Breast epithelium (tissue), 3 donors: Measurements from ENCODE around the gene FAU.

Source experiments
- POLR2A ChIP-seq: fragments of 450-650 bp; IDR thresholded peaks from one replicate; pipeline ENCODE4 v1.6.1; 2016; ENCODE audit warnings: antibody characterized with exemption, mild to moderate bottlenecking, moderate library complexity
- POLR2AphosphoS5 ChIP-seq, 3 donors: sonication (generic); formaldehyde crosslinking; IDR thresholded peaks; one replicate each; pipeline ENCODE4 v1.6.1; 2017; ENCODE audit warnings: antibody characterized with exemption in 3 of 3
- TF ChIP-seq, protein P1 (sequence below), 3 donors: fragments of 450-650 bp; IDR thresholded peaks; one replicate each; pipeline ENCODE4 v1.5.1; 2016 to 2017; ENCODE audit warnings: antibody characterized with exemption in 3 of 3, mild to moderate bottlenecking in 3 of 3, moderate library complexity in 3 of 3

GRCh38 chr11:65095427-65095826, 26.5 kb downstream of the FAU start:
- TF ChIP-seq, protein P1, sequence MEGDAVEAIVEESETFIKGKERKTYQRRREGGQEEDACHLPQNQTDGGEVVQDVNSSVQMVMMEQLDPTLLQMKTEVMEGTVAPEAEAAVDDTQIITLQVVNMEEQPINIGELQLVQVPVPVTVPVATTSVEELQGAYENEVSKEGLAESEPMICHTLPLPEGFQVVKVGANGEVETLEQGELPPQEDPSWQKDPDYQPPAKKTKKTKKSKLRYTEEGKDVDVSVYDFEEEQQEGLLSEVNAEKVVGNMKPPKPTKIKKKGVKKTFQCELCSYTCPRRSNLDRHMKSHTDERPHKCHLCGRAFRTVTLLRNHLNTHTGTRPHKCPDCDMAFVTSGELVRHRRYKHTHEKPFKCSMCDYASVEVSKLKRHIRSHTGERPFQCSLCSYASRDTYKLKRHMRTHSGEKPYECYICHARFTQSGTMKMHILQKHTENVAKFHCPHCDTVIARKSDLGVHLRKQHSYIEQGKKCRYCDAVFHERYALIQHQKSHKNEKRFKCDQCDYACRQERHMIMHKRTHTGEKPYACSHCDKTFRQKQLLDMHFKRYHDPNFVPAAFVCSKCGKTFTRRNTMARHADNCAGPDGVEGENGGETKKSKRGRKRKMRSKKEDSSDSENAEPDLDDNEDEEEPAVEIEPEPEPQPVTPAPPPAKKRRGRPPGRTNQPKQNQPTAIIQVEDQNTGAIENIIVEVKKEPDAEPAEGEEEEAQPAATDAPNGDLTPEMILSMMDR (IDR thresholded peaks at IDR 0.05), result no peak
- TF ChIP-seq POLR2A (no peak), POLR2AphosphoS5 (IDR thresholded peaks at IDR 0.05) (no peak)
